HG03045 (cell line): Measurements from ENCODE around the gene TRAPPC10.
A peak's percentile ranks its signal among the peaks of the same experiment; 100 is the strongest.

ENCODE experiments used
- ATAC-seq: cut with Tn5 transposase; IDR thresholded peaks from one replicate; pipeline ENCODE4 v1.9.1; 2021; ENCODE audit warnings: mild to moderate bottlenecking, moderate library complexity; ENCODE audit not compliant: unreplicated experiment

Gene TRAPPC10, protein sequence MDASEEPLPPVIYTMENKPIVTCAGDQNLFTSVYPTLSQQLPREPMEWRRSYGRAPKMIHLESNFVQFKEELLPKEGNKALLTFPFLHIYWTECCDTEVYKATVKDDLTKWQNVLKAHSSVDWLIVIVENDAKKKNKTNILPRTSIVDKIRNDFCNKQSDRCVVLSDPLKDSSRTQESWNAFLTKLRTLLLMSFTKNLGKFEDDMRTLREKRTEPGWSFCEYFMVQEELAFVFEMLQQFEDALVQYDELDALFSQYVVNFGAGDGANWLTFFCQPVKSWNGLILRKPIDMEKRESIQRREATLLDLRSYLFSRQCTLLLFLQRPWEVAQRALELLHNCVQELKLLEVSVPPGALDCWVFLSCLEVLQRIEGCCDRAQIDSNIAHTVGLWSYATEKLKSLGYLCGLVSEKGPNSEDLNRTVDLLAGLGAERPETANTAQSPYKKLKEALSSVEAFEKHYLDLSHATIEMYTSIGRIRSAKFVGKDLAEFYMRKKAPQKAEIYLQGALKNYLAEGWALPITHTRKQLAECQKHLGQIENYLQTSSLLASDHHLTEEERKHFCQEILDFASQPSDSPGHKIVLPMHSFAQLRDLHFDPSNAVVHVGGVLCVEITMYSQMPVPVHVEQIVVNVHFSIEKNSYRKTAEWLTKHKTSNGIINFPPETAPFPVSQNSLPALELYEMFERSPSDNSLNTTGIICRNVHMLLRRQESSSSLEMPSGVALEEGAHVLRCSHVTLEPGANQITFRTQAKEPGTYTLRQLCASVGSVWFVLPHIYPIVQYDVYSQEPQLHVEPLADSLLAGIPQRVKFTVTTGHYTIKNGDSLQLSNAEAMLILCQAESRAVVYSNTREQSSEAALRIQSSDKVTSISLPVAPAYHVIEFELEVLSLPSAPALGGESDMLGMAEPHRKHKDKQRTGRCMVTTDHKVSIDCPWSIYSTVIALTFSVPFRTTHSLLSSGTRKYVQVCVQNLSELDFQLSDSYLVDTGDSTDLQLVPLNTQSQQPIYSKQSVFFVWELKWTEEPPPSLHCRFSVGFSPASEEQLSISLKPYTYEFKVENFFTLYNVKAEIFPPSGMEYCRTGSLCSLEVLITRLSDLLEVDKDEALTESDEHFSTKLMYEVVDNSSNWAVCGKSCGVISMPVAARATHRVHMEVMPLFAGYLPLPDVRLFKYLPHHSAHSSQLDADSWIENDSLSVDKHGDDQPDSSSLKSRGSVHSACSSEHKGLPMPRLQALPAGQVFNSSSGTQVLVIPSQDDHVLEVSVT

DNA sequence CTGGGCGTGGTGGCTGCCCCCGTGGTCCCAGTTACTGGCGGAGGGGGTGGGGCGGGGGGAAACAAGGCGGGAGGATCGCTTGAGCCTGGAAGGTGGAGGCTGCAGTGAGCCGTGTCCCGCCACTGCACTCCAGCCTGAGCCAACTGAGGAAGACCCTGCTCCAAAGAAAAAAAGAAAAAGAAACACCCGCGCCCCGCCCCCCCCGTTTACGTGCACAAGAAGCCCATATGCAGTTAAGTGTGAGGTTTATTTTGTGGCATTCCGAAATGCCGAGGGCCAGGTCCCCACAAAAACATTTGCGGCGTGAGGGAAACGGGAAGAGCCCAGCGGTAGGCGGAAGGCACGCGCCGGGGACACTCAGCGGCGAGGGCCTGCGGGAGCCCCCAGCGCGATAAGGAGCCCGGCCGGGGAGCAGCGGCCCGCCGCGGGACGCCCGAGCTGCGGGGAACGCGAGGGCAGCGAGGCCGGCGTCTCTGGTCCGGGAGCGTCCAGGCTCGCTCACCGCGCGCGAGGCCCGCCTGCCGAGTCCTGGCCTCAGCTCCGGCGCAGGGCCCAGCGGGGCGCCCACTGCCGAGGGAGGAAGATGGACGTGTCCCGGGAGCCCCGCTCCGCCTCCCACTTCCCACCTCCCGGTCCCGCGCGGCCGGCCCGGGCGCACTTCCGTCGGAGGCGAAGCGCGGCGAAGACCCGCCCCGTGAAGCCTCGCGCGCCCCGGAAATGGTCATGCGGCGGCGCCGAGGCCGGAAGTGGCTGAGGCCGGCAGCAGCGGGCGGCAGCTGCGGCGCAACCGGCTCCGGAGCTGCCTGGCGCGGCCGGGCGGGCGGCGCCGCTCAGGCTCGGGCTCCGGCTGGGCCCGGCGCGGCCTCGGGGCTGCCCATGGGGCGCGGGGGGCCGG is at the start of gene TRAPPC10:
Gene TRAPPC10 (plus strand): TSS at position 731 of the 895 bp plus-strand sequence. CDS start 185 bp downstream, outside the sequence.
- peak; percentile 79 for ATAC-seq

DNA sequence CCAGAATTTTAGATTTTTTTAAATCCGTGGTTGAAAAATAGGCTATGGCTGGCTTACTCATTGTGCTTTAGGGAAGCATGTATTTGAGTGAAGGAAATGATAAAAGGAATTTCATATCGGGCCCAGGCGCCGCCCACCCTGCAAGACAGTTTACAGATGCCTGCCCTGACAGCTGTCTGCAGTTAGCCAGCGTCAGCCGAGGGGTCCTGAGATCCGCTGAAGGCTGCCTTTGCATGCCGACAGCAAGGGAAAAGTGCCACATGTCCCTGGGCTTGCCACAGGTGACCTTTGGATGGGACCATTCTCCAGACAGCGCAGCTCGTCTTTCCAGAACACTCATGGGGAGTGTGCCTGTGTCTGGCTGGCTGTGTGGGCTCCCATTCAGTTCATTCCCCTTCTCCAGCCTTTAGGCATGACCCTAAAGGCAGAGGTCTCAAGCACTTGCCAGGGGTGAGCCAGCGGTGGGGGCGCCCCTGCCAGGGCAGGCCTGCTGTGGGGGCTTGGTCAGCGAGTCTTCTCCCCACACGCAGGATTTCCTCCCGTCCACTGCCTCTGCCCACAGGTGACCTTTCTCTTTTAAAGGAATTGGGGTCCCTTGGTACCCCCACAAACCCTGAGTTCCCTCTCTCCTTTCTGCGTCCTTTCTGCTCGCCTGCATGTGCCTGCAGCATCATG is 46.1 kb upstream of the TRAPPC10 start:
- ATAC-seq: no peak

DNA sequence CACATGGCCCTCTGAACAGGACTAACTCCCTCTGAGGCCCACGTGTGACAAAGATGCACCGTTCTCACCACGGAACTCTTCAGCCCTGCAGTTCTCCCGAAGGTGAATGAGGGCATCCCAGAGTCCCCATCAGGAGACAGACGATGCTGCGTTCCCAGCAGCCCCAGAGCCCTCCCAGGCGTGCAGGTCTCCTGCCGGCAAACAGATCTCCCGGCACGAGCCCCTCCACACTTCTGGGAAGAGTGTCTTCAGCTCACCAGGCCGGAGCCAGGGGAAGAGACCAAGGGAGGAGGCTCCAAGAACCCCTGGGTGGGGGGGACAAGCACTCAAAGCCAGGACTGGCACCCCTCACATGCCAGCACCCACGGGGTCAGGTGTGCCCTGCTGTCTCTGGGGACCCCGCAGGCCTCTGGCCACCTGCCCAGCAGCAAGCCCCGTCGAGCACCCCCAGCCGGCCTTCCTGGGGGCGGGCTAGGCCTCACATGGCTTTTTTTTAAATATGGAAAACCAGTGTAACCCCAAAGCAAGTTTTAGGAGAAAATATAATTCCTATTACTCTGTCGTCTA is 45.1 kb upstream of the TRAPPC10 start:
- ATAC-seq: no peak

DNA sequence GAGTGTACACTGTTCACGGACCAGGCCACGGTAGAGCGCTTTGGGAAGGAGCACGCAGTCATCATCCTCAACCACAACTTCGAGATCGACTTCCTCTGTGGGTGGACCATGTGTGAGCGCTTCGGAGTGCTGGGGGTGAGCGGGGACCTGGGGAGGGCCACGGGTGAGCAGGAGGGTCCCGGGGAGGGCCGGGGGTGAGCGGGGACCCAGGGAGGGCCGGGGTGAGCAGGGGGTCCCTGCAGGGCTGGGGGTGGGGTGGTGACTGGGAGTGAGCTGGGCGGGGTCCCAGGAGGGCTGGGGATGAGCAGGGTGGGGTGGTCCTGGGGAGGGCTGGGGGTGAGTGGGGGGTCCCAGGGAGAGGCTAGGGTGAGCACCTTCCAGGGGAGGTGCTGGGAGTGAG is 44.1 kb upstream of the TRAPPC10 start:
- no peak for ATAC-seq

DNA sequence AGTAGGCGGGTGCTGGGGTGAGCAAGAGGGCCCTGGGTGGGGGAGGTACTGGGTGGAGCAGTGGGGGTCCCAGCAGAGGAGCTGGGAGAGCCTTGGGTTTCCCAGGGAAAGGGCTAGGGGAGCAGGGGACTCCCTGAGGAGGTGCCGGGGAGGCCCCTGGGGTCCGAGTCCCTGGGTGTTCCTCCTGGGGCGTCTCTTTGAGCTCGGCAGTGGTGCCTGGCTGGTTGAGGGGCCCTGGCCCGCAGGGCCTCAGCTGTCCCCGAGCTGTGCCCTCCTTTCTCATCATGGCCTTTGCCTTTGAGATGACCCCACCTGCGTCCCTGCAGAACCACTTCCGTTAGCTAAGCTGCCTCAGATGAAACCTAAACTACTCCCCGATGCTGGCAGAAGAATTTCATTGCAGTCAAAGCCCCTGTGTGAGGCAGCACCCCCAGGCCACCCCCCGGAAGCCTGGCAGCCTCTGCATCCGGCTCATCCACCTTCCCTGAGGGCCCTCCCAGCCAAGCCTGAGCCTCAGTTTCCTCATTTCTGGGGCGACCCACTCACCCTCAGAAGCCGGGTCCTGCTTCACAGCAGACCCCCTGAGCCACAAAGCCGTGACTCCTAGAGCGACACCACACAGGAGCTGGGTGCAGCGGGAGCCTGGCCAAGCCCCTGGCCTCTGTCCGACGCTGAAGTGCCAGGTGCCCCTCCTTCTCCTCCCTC is 43.5 kb upstream of the TRAPPC10 start:
- ATAC-seq: no peak

DNA sequence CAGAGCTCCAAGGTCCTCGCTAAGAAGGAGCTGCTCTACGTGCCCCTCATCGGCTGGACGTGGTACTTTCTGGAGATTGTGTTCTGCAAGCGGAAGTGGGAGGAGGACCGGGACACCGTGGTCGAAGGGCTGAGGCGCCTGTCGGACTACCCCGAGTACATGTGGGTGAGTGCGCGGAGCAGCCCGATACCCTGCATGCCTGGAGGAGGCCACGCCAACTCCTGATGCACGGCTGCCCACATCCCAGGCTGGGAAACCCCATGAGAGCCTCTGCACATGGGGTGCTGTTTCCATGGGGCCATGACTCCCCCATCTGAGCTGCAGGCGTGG is 43.0 kb upstream of the TRAPPC10 start:
- no peak for ATAC-seq

DNA sequence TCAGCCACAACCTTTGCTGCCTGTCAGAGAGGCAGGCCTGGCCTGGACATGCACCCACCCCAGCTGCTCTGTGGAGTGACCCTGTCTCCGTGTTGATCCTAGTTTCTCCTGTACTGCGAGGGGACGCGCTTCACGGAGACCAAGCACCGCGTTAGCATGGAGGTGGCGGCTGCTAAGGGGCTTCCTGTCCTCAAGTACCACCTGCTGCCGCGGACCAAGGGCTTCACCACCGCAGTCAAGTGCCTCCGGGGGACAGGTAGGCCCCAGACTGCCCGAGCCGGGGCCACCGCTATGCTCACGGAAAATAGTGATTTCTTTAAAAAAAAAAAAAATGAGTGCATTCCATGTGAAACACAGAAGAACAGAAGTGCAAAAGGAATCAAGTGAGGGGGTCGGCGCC is 41.6 kb upstream of the TRAPPC10 start:
- no peak for ATAC-seq

DNA sequence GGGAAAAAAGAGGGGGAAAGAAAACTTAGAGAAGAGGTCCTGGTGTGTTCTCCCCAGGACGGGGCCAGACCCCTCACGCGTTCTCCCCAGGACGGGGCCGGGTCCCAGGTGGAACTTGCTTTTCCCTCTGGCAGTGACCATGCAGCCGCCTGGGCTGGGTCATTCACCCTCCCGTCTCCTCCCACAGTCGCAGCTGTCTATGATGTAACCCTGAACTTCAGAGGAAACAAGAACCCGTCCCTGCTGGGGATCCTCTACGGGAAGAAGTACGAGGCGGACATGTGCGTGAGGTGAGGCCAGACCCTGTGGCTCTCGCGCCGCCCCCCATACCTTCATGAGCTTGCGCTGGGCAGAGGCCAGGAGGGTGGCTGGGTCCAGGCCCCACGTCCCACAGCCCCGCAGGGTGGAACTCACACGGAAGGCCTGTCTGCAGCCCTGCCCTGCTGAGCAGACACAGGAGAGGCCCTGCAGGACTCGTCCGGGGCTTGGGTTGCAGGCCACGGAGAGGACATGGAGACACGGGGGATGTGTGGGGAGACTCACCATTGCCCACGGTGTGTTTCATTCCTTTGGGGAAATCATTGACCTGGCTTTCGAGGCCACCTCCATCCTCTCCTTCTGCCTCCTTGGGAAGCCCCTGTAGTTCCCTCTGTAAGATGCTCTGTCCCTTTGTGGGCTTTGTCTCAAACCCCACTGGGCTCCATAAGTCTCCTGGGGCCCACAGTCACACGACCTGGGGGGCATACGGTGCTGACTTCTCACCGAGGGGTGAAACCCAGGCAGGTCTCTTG is 40.7 kb upstream of the TRAPPC10 start:
- no peak for ATAC-seq

DNA sequence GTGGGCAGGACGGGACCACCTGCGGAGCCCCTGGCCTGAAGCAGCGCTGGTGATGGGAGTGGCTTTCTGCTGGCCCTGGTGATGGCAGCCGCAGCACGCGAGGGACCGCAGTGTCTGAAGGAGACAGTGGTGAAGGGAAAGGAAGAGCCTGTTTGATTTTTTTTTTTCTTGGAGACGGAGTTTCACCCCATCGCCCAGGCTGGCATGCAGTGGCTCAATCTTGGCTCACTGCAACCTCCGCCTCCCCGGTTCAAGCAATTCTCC is 40.2 kb upstream of the TRAPPC10 start:
- ATAC-seq: no peak

DNA sequence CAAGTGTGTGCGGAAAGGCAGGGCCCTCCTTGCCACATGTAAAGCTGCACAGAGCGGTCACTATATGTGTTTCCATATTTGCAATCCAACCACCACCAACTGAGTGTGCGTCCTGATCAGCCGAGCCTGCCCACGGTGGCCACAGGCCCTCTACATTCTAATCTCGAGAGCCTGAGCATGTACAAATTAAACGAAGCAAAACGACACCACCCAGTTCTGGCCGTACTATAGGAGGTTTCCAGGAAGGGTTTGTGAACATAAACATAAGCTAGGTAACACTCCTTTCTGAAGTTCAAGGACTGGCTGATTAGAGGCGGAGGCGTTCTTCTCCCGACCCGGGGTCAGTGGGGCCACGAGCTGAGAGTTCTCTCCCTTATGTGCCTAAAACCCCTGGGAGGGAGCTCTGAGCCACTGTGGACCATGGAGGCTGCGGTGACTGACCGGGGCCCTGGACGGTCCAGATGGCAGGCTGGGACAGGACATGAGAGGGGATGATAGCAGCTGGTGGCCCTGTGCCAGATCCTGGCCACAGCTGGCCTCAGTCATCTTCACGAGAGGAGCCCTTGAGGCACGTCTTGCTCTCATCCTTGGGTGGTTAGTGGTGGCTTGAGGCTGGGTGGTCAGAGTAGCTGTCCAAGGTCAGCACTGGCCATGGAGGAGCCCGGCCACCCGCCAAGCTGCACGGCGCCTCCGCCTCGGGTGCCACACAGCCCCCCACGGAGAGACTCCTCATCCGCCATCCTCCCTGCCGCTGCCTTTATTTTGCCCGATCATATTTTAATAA is 39.1 kb upstream of the TRAPPC10 start:
- ATAC-seq: no peak

DNA sequence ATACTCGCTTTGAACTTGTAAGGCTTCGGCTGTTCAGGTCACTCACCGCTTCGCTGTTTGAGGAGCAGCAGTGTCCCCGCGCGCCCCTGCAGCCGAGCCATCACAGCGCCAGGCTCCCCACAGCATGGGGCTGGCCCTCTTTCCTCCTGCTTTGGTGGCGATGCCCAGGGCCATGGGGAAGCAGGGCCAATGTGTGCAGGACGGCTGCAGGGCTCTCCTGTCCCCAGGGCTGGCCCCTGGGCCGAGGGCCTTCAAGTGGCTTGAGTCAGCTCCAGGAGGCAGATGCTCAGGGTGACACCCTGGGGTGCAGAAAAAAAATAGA is 38.5 kb upstream of the TRAPPC10 start:
- ATAC-seq: no peak

DNA sequence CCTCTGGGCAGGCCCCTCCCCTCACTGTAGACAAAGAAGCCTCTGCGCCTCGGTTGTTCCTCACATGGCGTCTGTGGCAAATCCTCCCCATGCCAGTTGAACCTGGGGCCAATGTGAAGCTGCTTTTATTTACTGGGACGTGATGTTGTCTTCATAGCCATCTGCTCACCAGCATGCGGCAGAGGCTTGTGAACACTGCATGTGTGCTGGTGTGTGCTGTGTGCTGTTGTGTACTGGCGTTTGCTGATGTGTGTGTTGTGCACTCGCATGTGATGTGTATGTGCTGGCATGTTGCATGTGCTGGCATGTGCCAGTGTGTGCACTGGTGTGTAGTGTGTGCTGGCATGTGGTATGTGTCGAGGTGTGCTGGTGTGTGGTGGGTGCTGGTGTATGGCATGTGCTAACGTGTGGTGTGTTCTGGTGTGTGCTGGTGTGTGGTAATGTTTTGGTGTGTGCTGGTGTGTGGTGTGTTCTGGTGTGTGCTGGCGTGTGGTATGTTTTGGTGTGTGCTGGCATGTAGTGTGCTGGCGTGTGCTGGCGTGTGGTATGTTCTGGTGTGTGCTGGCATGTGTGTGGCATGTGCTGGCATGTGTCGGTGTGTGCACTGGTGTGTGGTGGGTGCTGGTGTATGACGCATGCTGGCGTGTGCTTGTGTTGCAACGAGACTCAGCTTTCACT is 37.2 kb upstream of the TRAPPC10 start:
- ATAC-seq: no peak

DNA sequence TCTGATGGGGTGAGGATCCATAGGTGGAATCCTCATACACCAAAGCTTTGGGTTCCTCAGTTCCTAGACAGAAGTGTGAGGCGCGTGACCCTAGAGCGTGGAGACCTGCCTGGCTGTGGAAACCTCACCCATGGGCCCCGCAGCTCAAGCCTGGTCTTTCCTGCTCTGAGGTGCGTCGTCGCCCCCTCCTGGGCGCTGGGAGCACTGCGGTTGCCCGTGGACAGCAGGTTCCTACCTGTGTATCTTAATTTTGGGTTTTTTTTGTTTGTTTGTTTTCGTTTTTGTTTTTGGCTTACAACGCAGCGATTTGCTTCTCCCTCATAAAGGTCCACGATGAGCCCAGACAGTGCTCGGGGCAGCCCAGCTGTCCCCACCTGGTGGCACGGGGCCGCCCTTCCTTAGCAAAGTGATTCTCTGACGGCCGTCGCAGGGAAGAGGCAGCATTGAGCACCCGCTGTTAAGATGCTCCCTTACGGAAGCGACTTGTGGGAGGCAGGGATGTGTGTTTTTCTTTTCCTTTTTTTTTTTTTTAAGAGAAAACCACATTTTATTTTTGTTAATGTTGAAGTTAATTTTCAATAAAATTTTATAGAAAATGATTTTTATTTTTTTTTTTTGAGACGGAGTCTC is 36.5 kb upstream of the TRAPPC10 start:
- ATAC-seq: no peak

DNA sequence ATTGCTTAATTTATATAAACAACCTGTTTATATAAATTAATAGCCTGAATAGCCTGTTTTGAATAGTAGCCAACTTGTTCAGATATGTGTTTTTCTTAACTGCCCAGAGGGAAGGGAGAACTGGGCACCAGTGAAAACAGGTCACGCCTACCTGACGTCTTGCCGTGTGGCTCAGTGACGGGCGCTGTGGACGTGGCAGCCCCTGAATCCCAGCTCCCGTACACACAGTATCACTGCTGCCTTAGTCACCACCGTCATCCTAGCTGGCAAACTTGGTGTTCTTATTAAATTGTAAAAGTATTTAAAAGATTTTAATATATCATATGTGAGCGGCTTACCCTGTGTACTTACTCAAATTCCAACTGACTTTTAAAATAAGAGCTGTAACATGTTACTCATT is 35.4 kb upstream of the TRAPPC10 start:
- no peak for ATAC-seq

DNA sequence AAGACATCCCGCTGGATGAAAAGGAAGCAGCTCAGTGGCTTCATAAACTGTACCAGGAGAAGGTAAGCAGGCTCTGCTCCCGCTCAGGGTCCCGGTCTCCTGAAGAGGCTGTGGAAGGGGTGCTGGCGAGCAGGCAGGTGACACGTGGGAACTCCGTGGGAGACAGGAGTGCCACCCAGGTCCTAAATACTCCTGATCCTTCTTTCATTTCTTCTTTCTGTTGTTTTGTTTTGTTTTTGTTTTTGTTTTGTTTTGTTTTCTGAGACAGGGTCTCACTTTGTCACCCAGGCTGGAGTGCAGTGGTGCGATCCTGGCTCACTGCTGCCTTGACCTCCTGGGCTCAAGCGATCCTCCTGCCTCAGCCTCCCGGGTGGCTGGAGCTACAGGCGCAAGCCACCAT is 34.0 kb upstream of the TRAPPC10 start:
- no peak for ATAC-seq

DNA sequence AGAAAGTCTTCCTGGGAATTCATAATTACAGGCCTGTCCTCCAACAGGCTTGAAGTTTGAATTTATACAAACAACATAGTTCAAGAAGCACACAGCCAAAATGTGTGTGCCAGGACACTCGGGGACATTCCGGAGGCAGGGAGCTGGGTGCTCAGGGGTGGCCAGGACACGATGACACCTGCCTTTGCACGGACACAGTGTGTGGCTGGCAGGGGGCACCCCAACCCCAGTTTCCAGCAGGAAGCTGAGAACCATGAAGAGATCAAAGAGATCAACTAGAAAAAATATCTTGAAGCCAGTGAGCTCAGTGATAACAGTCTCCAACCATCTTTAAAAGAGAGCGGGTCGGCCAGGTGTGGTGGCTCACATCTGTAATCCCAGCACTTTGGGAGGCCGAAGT is 32.5 kb upstream of the TRAPPC10 start:
- no peak for ATAC-seq
